A673 (cell line): ENCODE measurements around the gene MRM2.
"Not testable (repeated sequence)": the region's sequence is repeated elsewhere in the genome, so short reads cannot be mapped to it uniquely, and the experiment has no call there.

Experiments used
- EZH2 ChIP-seq: fragments of 200-600 bp; sonication (generic); IDR thresholded peaks from 2 replicates; pipeline ENCODE4 v1.6.1; 2017; ENCODE audit warnings: borderline replicate concordance, low read depth, mild to moderate bottlenecking, mixed read lengths, antibody characterized with exemption, low read length; ENCODE audit not compliant: poor library complexity, severe bottlenecking
- TF ChIP-seq, protein P1 (sequence below): fragments of 300-800, 200-600 bp; sonication (generic); conservative IDR thresholded peaks from 2 replicates; pipeline ENCODE4 v1.5.1; 2017; ENCODE audit warnings: low read depth, mild to moderate bottlenecking, antibody characterized with exemption, low read length, moderate library complexity, mixed read lengths

DNA sequence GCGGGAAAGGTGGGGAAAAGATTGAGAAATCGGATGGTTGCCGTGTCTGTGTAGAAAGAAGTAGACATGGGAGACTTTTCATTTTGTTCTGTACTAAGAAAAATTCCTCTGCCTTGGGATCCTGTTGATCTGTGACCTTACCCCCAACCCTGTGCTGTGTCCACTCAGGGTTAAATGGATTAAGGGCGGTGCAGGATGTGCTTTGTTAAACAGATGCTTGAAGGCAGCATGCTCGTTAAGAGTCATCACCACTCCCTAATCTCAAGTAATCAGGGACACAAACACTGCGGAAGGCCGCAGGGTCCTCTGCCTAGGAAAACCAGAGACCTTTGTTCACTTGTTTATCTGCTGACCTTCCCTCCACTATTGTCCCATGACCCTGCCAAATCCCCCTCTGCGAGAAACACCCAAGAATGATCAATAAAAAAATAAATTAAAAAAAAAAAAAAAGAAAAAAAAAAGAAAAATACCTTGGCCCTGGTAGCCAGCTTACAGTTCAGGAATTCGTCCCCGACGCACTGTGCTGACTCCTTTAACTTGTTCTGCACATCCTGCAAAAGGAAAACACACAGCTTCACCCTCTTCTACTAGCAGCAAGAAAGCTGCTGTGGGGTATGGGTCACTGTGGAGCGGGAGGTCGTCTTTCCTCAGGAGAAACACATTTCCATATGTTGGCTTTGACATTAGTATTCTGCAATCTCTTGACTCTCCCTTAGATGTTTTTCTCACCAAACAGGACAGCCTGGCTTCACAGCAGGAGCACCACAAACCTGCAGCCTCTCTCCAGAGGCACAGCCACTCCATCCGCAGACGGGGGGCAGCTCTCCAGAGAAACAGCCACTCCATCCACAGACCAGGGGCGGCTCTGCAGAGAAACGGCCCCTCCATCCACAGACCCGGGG is 27.3 kb upstream of the MRM2 start:
- TF ChIP-seq, protein P1, sequence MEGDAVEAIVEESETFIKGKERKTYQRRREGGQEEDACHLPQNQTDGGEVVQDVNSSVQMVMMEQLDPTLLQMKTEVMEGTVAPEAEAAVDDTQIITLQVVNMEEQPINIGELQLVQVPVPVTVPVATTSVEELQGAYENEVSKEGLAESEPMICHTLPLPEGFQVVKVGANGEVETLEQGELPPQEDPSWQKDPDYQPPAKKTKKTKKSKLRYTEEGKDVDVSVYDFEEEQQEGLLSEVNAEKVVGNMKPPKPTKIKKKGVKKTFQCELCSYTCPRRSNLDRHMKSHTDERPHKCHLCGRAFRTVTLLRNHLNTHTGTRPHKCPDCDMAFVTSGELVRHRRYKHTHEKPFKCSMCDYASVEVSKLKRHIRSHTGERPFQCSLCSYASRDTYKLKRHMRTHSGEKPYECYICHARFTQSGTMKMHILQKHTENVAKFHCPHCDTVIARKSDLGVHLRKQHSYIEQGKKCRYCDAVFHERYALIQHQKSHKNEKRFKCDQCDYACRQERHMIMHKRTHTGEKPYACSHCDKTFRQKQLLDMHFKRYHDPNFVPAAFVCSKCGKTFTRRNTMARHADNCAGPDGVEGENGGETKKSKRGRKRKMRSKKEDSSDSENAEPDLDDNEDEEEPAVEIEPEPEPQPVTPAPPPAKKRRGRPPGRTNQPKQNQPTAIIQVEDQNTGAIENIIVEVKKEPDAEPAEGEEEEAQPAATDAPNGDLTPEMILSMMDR: not testable (repeated sequence)
- TF ChIP-seq EZH2: not testable (repeated sequence)
